ACC112 (cell line): ENCODE results near the gene NAMPT.

Source experiments
- H2AFZ ChIP-seq: fragments of 200-600 bp; sonication (generic); one replicate; pipeline ENCODE4 v1.6.0; 2017; ENCODE audit warnings: antibody characterized with exemption, low read length; ENCODE audit not compliant: unreplicated experiment
- H3K27ac ChIP-seq: fragments of 200-600 bp; sonication (generic); 2 replicates; pipeline ENCODE4 v1.5.1; 2014; ENCODE audit warnings: low read depth, mild to moderate bottlenecking, antibody characterized with exemption, low read length, moderate library complexity
- H3K27me3 ChIP-seq: fragments of 200-600 bp; sonication (generic); 2 replicates; pipeline ENCODE4 v1.6.1; 2014; ENCODE audit warnings: mild to moderate bottlenecking, antibody characterized with exemption, low read length, moderate library complexity, mixed read lengths; ENCODE audit not compliant: insufficient read depth
- H3K36me3 ChIP-seq: fragments of 200-600 bp; sonication (generic); 2 replicates; pipeline ENCODE4 v1.6.1; 2016; ENCODE audit warnings: mild to moderate bottlenecking, antibody characterized with exemption, low read length, moderate library complexity, mixed read lengths; ENCODE audit not compliant: insufficient read depth
- H3K4me1 ChIP-seq: fragments of 200-600 bp; sonication (generic); one replicate; pipeline ENCODE4 v1.6.1; 2016; ENCODE audit warnings: low read length, mixed read lengths; ENCODE audit not compliant: insufficient read depth, unreplicated experiment, control insufficient read depth
- H3K4me3 ChIP-seq: fragments of 200-600 bp; sonication (generic); 2 replicates; pipeline ENCODE4 v1.5.1; 2014; ENCODE audit warnings: mild to moderate bottlenecking, low read depth, low read length
- H3K79me2 ChIP-seq: fragments of 200-600 bp; sonication (generic); one replicate; pipeline ENCODE4 v1.6.0; 2016; ENCODE audit warnings: low read length; ENCODE audit not compliant: control insufficient read depth, unreplicated experiment, insufficient read depth

Gene NAMPT

GRCh38 chr7:106273009-106273668, 11.6 kb downstream of the NAMPT start:
- Histone ChIP-seq H3K36me3 (peaks cover 71% of the 10 kb centered on the region), H2AFZ (no peak overlapping the region), H3K4me3 (no peak overlapping the region), H3K27ac (no peak overlapping the region), H3K4me1 (no peaks in the 10 kb centered on the region), H3K27me3 (no peaks in the 10 kb centered on the region), H3K79me2 (peaks cover 37% of the 10 kb centered on the region)

DNA sequence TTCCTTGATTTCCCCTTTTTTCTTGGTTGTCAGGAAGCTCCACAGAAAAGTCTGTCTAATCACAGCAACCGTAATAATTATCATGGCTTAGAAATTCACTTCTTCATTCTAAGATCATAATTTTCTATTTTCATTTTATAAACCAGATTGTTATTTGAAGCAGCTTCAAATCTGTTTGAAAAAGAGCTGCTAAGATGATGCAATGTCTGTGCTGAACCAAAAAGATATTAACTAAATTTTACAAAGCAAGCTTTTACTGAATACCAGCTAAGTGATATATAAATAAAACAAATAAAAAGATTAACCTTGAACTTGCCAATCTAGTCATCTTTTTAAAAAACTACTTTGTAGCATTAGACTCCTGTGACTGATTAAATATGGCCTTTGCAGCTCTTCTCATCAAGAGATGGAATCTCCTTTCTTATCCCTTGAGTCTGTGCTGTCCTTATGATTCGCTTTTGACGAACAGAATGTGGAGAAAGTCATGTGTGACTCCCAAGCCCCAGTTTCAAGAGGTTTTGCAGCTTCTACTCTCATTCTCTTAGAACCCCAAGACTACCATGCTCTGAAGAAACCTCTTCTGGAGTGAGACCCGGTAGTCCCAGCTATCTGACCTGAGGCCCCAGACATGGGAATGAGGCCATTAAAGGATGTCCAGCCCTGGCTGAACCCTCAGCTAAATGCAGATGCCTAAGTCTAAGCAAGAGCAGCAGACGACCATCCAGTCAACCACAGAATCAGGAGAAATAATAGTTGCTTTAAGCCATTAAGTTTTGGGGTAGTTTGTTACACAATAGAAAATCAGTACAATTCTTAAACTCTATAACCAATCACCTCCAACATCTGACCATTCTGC, 14.4 kb downstream of the NAMPT start:
- Histone ChIP-seq H3K27ac (no peak overlapping the region), H3K4me1 (no peaks in the 10 kb centered on the region), H3K4me3 (no peak overlapping the region), H3K27me3 (no peaks in the 10 kb centered on the region), H3K36me3 (peaks cover 71% of the 10 kb centered on the region), H2AFZ (no peak overlapping the region), H3K79me2 (peaks cover 11% of the 10 kb centered on the region)

DNA sequence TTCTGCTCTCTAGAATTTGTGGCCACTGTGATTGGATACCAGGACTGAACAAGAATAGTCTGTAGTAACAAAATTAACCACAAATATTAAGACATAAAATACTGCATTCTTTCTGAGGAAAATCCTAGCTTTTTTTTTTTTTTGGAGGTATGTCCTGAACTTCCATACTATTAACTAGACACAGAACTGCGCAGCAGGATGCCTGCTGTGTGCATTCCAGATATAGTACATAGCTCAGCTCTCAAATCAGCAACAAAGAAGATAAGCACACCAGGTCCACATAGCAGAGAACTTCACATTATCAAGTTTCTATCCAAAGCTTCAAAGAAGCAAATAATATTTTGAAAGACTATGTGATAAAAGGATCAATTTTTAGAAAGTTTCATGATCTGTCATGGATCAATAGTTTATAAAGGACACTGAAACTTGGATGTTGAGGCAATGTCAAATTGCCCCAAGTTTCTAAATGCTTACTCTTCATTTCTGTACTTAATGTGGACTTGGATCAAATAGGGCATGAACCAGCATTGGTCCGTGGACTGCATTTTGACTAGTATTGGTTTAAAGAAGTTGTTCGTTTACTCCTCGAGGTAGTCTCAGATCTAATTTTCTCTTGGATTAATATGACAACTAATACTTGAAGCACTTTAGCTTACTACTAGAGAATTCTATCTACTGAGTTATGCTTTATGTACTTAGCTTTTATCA, 15.4 kb downstream of the NAMPT start:
- H3K4me3 ChIP-seq, result no peak overlapping the region
- no peaks in the 10 kb centered on the region for H3K27me3 ChIP-seq
- no peaks in the 10 kb centered on the region for H3K4me1 ChIP-seq
- H3K79me2 ChIP-seq, result peaks cover 8% of the 10 kb centered on the region
- no peak overlapping the region for H3K27ac ChIP-seq
- no peak overlapping the region for H2AFZ ChIP-seq
- peaks cover 72% of the 10 kb centered on the region for H3K36me3 ChIP-seq

DNA sequence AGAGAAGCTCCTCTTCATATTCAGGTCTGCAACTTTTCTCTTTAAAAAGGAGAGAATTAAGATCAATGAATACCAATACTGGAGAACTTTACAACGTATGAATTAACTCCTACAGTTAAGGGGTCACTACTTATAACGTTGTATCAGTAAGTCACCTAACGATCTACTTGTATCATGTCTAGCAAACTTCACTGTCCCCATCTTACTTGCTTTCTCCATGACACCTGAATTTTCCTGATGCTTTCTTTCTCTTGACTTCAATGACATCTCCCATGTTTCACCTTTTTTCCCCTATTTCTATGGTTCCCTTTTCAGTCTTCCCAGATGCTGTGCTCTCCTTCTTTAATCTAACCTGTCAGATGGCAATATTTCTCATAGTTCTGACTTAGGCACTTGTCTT, 19.6 kb downstream of the NAMPT start:
- Histone ChIP-seq H3K4me3 (no peak overlapping the region), H3K79me2 (no peaks in the 10 kb centered on the region), H3K27me3 (no peaks in the 10 kb centered on the region), H2AFZ (no peak overlapping the region), H3K36me3 (peaks cover 56% of the 10 kb centered on the region), H3K4me1 (peaks cover 9% of the 10 kb centered on the region), H3K27ac (no peak overlapping the region)

DNA sequence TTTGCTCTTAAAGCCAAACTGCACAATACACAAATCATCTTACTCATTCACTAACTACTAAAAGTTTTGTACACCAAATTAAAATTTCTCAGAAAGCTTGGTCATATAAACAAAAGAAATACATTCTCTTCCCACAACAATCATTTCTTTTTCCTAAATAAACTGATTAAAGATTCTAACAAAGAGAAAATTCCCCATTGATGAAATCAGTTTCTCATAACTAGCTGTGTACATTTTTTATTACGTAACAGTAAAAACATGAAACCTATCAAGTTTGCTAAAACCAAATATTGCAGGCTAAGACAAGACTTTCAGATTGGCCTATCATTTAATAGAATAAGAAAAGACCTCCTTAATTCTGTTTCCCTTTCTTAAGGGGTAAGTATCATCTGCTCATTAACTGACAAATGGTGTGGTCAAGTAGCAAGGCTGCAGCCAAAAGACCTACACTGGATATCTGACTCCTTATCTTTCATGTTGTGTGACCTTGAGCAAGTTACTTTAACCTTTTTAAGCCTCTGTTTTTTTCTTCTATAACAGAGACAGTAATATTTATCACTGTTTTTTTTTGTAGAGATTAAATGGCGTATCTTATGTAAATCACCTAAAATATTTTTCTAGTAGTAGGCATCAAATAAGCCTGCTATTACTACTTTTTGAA, 22.4 kb downstream of the NAMPT start:
- H3K27ac ChIP-seq, result no peak overlapping the region
- H2AFZ ChIP-seq, result no peak overlapping the region
- H3K4me3 ChIP-seq, result no peak overlapping the region
- H3K79me2 ChIP-seq, result no peaks in the 10 kb centered on the region
- H3K4me1 ChIP-seq, result peaks cover 9% of the 10 kb centered on the region
- H3K36me3 ChIP-seq, result peaks cover 56% of the 10 kb centered on the region
- no peaks in the 10 kb centered on the region for H3K27me3 ChIP-seq

DNA sequence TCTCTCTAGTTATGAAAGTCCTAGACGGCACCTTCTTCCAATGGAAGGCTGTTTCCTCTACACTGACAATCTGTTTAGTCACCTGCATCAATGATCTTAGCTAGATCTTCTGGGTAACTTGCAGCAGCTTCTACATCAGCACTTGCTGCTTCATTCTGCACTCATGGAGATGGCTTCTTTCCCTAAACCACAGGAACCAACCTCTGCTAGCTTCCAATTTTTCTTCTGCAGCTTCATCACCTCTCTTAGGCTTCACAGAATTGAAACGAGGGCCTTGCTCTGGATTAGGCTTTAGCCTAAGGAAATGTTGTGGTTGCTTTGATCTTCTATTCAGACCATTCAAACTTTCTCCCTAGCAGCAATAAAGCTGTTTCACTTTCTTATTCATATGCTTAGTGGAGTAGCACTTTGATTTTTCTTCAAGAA, 24.6 kb downstream of the NAMPT start:
- Histone ChIP-seq H3K4me3 (no peak overlapping the region), H3K79me2 (no peaks in the 10 kb centered on the region), H3K27me3 (no peaks in the 10 kb centered on the region), H3K36me3 (peaks cover 52% of the 10 kb centered on the region), H3K27ac (no peak overlapping the region), H2AFZ (no peak overlapping the region), H3K4me1 (peaks cover 9% of the 10 kb centered on the region)

- H3K36me3 ChIP-seq, result peaks cover 58% of the 10 kb centered on the region
- H3K27ac ChIP-seq, result no peak overlapping the region
- no peak overlapping the region for H2AFZ ChIP-seq
- peaks cover 9% of the 10 kb centered on the region for H3K4me1 ChIP-seq
- no peaks in the 10 kb centered on the region for H3K27me3 ChIP-seq
- H3K4me3 ChIP-seq, result no peak overlapping the region
- no peaks in the 10 kb centered on the region for H3K79me2 ChIP-seq
These were observed 26.0 kb downstream of the NAMPT start for GRCh38 chr7:106258789-106259188.

- peaks cover 61% of the 10 kb centered on the region for H3K36me3 ChIP-seq
These were observed 27.0 kb downstream of the NAMPT start for GRCh38 chr7:106257752-106258151.

DNA sequence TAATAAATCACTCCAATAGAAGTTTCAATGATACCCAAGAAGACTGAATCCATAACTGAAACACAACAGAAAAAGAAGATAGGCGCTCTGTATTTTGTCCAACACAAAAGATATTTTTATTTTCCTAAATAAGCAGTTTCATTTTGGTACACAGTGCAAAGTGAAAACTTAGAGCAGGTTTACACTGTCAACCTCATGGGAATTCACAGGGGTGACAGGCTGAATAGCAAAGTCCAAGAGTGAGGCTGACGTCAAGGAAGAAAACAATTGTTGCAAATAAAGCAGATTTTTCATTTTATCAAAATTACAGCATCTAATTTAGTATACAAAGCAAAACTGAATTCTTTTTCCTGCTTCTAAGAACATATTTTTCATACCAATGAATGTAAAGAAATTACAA, 28.6 kb downstream of the NAMPT start:
- Histone ChIP-seq H2AFZ (no peak overlapping the region), H3K27me3 (no peaks in the 10 kb centered on the region), H3K4me1 (no peaks in the 10 kb centered on the region), H3K4me3 (no peak overlapping the region), H3K27ac (no peak overlapping the region), H3K36me3 (peaks cover 71% of the 10 kb centered on the region), H3K79me2 (no peaks in the 10 kb centered on the region)

More at GRCh38 chr7:106257752-106258151, 27.0 kb downstream of the NAMPT start:
- Histone ChIP-seq H2AFZ (no peak overlapping the region), H3K4me1 (peaks cover 8% of the 10 kb centered on the region), H3K27ac (no peak overlapping the region), H3K79me2 (no peaks in the 10 kb centered on the region), H3K4me3 (no peak overlapping the region), H3K27me3 (no peaks in the 10 kb centered on the region)

DNA sequence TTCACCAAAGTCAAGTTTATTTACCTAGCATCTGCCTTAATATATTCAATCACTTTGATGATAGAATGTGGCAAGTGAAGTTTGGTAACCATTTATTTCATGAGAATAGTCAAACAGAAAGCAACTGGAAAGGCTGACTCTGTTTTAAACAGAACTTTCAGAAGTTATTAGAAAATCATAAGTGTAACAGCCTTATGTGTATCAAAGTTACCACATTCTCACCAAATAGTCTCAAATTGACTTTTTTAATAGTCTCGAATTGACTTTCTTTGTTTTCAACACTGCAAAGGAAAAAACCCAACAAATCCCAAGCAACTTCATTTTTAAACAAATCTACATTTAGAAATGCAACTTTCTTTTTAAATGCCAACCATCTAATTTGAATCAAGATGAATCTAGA, 29.5 kb downstream of the NAMPT start:
- H2AFZ ChIP-seq, result no peak overlapping the region
- H3K27ac ChIP-seq, result no peak overlapping the region
- H3K79me2 ChIP-seq, result no peaks in the 10 kb centered on the region
- no peaks in the 10 kb centered on the region for H3K4me1 ChIP-seq
- no peak overlapping the region for H3K4me3 ChIP-seq
- peaks cover 71% of the 10 kb centered on the region for H3K36me3 ChIP-seq
- H3K27me3 ChIP-seq, result no peaks in the 10 kb centered on the region
